WTC11 (cell line): Measurements from ENCODE around the gene CUEDC1. TPM values are rescaled to one million over a fixed set of nuclear protein-coding genes. Genes with fewer than 3 reads are reported as not detected.

Source experiments
- ATAC-seq: fragments of 200-7000 bp; cut with Tn5 transposase; 2 replicates; pipeline ENCODE4 v1.10.0; 2021; ENCODE audit warnings: mild to moderate bottlenecking, moderate library complexity
- CTCF ChIA-PET: fragments of 300-600 bp; sonication (Branson Sonifier 250); formaldehyde crosslinking; loops from one replicate; lab custom pipeline; 2021; ENCODE audit warnings: antibody characterized with exemption; lab: Charles Lee
- POLR2A ChIA-PET: fragments of 350-600 bp; sonication (Branson Sonifier 250); formaldehyde crosslinking; loops from one replicate; lab custom pipeline; 2021; ENCODE audit warnings: antibody characterized with exemption; lab: Charles Lee
- DNase-seq: peaks from one replicate; pipeline ENCODE4 v3.0.0; 2021; ENCODE audit warnings: low spot score
- H3K27ac Mint-ChIP-seq: 2 replicates; pipeline ENCODE4 v1.8.0; 2021; ENCODE audit warnings: mixed read lengths
- H3K27me3 Mint-ChIP-seq: 2 replicates; pipeline ENCODE4 v1.8.0; 2021; ENCODE audit warnings: low read depth, mild to moderate bottlenecking, moderate library complexity, mixed read lengths
- H3K36me3 Mint-ChIP-seq: 2 replicates; pipeline ENCODE4 v1.8.0; 2021; ENCODE audit warnings: mixed read lengths
- H3K4me1 Mint-ChIP-seq: 2 replicates; pipeline ENCODE4 v1.8.0; 2022; ENCODE audit warnings: mixed read lengths
- H3K4me3 Mint-ChIP-seq: 2 replicates; pipeline ENCODE4 v1.8.0; 2021; ENCODE audit warnings: mild to moderate bottlenecking, moderate library complexity, mixed read lengths
- H3K9me3 Mint-ChIP-seq: 2 replicates; pipeline ENCODE4 v1.8.0; 2021; ENCODE audit warnings: mixed read lengths
- ATF1 ChIP-seq: sonication (generic); formaldehyde crosslinking; IDR thresholded peaks from 2 replicates; pipeline ENCODE4 v1.8.1; 2023; ENCODE audit warnings: mild to moderate bottlenecking, moderate library complexity, missing genetic modification reagents
- ATF2 ChIP-seq: sonication (generic); formaldehyde crosslinking; IDR thresholded peaks from 2 replicates; pipeline ENCODE4 v1.8.1; 2022; ENCODE audit warnings: low read depth, missing genetic modification reagents, borderline replicate concordance
- CDX4 ChIP-seq: fragments of 250-450 bp; sonication (Bioruptor Pico); IDR thresholded peaks from 2 replicates; pipeline ENCODE4 v1.9.0; 2021; ENCODE audit warnings: moderate library complexity, mild to moderate bottlenecking, inconsistent platforms, borderline replicate concordance
- E2F4 ChIP-seq: sonication (generic); formaldehyde crosslinking; IDR thresholded peaks from 2 replicates; pipeline ENCODE4 v1.8.1; 2022; ENCODE audit warnings: low read depth, mild to moderate bottlenecking, moderate library complexity, missing genetic modification reagents, borderline replicate concordance
- EMX1 ChIP-seq: fragments of 250-450 bp; sonication (Bioruptor Pico); IDR thresholded peaks from 2 replicates; pipeline ENCODE4 v1.8.0; 2021; ENCODE audit warnings: mild to moderate bottlenecking
- ESRRA ChIP-seq: sonication (generic); formaldehyde crosslinking; IDR thresholded peaks from 2 replicates; pipeline ENCODE4 v1.8.1; 2022; ENCODE audit warnings: mild to moderate bottlenecking, missing genetic modification reagents, borderline replicate concordance
- FOXP1 ChIP-seq: sonication (generic); formaldehyde crosslinking; IDR thresholded peaks from 2 replicates; pipeline ENCODE4 v1.8.0; 2022; ENCODE audit warnings: missing genetic modification reagents, mild to moderate bottlenecking, moderate library complexity, borderline replicate concordance
- MAX ChIP-seq: sonication (generic); formaldehyde crosslinking; IDR thresholded peaks from 2 replicates; pipeline ENCODE4 v1.8.0; 2022; ENCODE audit warnings: mild to moderate bottlenecking, missing genetic modification reagents
- NFATC4 ChIP-seq: fragments of 250-450 bp; sonication (Bioruptor Pico); IDR thresholded peaks from 2 replicates; pipeline ENCODE4 v1.9.0; 2021; ENCODE audit warnings: mild to moderate bottlenecking
- NR1H2 ChIP-seq: sonication (generic); formaldehyde crosslinking; IDR thresholded peaks from 2 replicates; pipeline ENCODE4 v1.9.0; 2021; ENCODE audit warnings: mild to moderate bottlenecking, moderate library complexity, missing genetic modification reagents
- NR2C2 ChIP-seq: sonication (generic); formaldehyde crosslinking; IDR thresholded peaks from 2 replicates; pipeline ENCODE4 v1.8.0; 2022; ENCODE audit warnings: mild to moderate bottlenecking, missing genetic modification reagents
- NR3C1 ChIP-seq: sonication (generic); formaldehyde crosslinking; conservative IDR thresholded peaks from 2 replicates; pipeline ENCODE4 v1.8.1; 2023; ENCODE audit warnings: low read depth, mild to moderate bottlenecking, missing genetic modification reagents
- PRDM15 ChIP-seq: sonication (generic); formaldehyde crosslinking; IDR thresholded peaks from 2 replicates; pipeline ENCODE4 v1.8.0; 2022; ENCODE audit warnings: missing genetic modification reagents
- PRRX2 ChIP-seq: fragments of 250-450 bp; sonication (Bioruptor Pico); IDR thresholded peaks from 2 replicates; pipeline ENCODE4 v1.8.0; 2021; ENCODE audit warnings: mild to moderate bottlenecking
- RORB ChIP-seq: fragments of 250-450 bp; sonication (Bioruptor Pico); IDR thresholded peaks from 2 replicates; pipeline ENCODE4 v1.9.0; 2021; ENCODE audit warnings: mild to moderate bottlenecking
- TEAD4 ChIP-seq: sonication (generic); formaldehyde crosslinking; IDR thresholded peaks from 2 replicates; pipeline ENCODE4 v1.8.0; 2022; ENCODE audit warnings: mild to moderate bottlenecking, missing genetic modification reagents
- TP53 ChIP-seq: sonication (generic); formaldehyde crosslinking; IDR thresholded peaks from 2 replicates; pipeline ENCODE4 v1.8.1; 2023; ENCODE audit warnings: mild to moderate bottlenecking, missing genetic modification reagents
- ZBTB43 ChIP-seq: sonication (generic); formaldehyde crosslinking; IDR thresholded peaks from 2 replicates; pipeline ENCODE4 v1.8.1; 2023; ENCODE audit warnings: mild to moderate bottlenecking, missing genetic modification reagents
- ZNF423 ChIP-seq: fragments of 250-450 bp; sonication (Bioruptor Pico); IDR thresholded peaks from 2 replicates; pipeline ENCODE4 v2.1.2; 2022; ENCODE audit warnings: mild to moderate bottlenecking, moderate library complexity
- ZNF512 ChIP-seq: sonication (generic); formaldehyde crosslinking; IDR thresholded peaks from 2 replicates; pipeline ENCODE4 v1.8.1; 2022; ENCODE audit warnings: missing genetic modification reagents, borderline replicate concordance
- ZNF671 ChIP-seq: fragments of 250-450 bp; sonication (Bioruptor Pico); IDR thresholded peaks from 2 replicates; pipeline ENCODE4 v1.8.0; 2021; ENCODE audit warnings: mild to moderate bottlenecking
- ZSCAN18 ChIP-seq: fragments of 250-450 bp; sonication (Bioruptor Pico); IDR thresholded peaks from 2 replicates; pipeline ENCODE4 v2.1.2; 2022; ENCODE audit warnings: mild to moderate bottlenecking, moderate library complexity
- total RNA-seq: library from RNA; stranded (reverse); gene quantifications from 3 replicates; pipeline ENCODE4 v1.2.3, GENCODE V29; 2021

Gene CUEDC1
- total RNA-seq, 1 experiment from 2014 or later = 12.2 TPM

GRCh38 chr17:57832314-57833178 is 122.7 kb downstream of the CUEDC1 start:
- no peak overlapping the region for H3K4me3 Mint-ChIP-seq
- TF ChIP-seq EMX1 (CRISPR knock-in tag) = no peak
- no peak for TF ChIP-seq NR1H2 (CRISPR knock-in tag)
- no peak for TF ChIP-seq TP53 (CRISPR knock-in tag)
- TF ChIP-seq FOXP1 (CRISPR knock-in tag) = no peak
- no peak for TF ChIP-seq ZNF671 (CRISPR knock-in tag)
- TF ChIP-seq MAX (CRISPR knock-in tag) = no peak
- no peak for TF ChIP-seq TEAD4 (CRISPR knock-in tag)
- peaks cover 3% of the 10 kb centered on the region; the same call in 1 of the 2 replicates for H3K36me3 Mint-ChIP-seq
- no peaks in the 10 kb centered on the region for H3K27me3 Mint-ChIP-seq
- ATAC-seq (no peak), DNase-seq (no peak)
- CTCF ChIA-PET = interaction anchor here (0.6 to 3.8 kb wide), 63 partner anchors 9 to 705 kb away, joined by 3 to 78 read pairs (median 4); partner anchors contain the start of genes CUEDC1, MRPS23 and SRSF1
- POLR2A ChIA-PET = interaction anchor here (1.5 kb wide), 1 partner anchor 49 kb away, joined by 4 read pairs; no protein-coding TSS in a partner anchor
- no peaks in the 10 kb centered on the region for H3K9me3 Mint-ChIP-seq
- peaks cover 16% of the 10 kb centered on the region for H3K4me1 Mint-ChIP-seq
- no peak overlapping the region for H3K27ac Mint-ChIP-seq

GRCh38 chr17:57830880-57831279 is 124.3 kb downstream of the CUEDC1 start:
- no peaks in the 10 kb centered on the region for H3K36me3 Mint-ChIP-seq
- no peaks in the 10 kb centered on the region for H3K27me3 Mint-ChIP-seq
- H3K9me3 Mint-ChIP-seq = no peaks in the 10 kb centered on the region
- H3K4me3 Mint-ChIP-seq = no peak overlapping the region
- CTCF ChIA-PET = interaction anchor here (0.6 to 1.5 kb wide), 4 partner anchors 29 to 159 kb away, joined by 3 to 5 read pairs (median 4); no protein-coding TSS in a partner anchor
- ATAC-seq = no peak
- H3K4me1 Mint-ChIP-seq = peaks cover 16% of the 10 kb centered on the region
- POLR2A ChIA-PET = no interaction called here
- no peak for DNase-seq
- no peak overlapping the region for H3K27ac Mint-ChIP-seq
- TF ChIP-seq PRDM15 (CRISPR knock-in tag) (no peak), ZNF423 (CRISPR knock-in tag) (no peak), RORB (CRISPR knock-in tag) (no peak), MAX (CRISPR knock-in tag) (no peak), ZSCAN18 (CRISPR knock-in tag) (no peak), NFATC4 (no peak), ATF1 (no peak), PRRX2 (no peak), ATF2 (CRISPR knock-in tag) (no peak), ZNF512 (CRISPR knock-in tag) (no peak), ZBTB43 (CRISPR knock-in tag) (no peak), ESRRA (CRISPR knock-in tag) (no peak), CDX4 (no peak), NR3C1 (CRISPR knock-in tag) (no peak), NR2C2 (CRISPR knock-in tag) (no peak), E2F4 (no peak)
